Upper lobe of right lung (tissue), 1 donor: ENCODE data around the gene AIP. TPM values are rescaled to one million over a fixed set of nuclear protein-coding genes. Genes with fewer than 3 reads are reported as not detected.

Experiments used
- ATAC-seq: fragments of 200-7000 bp; cut with Tn5 transposase; one replicate; pipeline ENCODE4 v1.9.1; 2020; ENCODE audit warnings: mild to moderate bottlenecking, moderate library complexity
- DNase-seq: peaks from one replicate; pipeline ENCODE4 v3.0.0-alpha.2; 2020
- H3K27ac ChIP-seq: fragments of 200-600 bp; one replicate; pipeline ENCODE4 v1.8.0; 2022
- H3K27me3 ChIP-seq: fragments of 200-600 bp; one replicate; pipeline ENCODE4 v1.8.0; 2022; ENCODE audit warnings: mild to moderate bottlenecking
- H3K36me3 ChIP-seq: fragments of 200-600 bp; one replicate; pipeline ENCODE4 v1.8.0; 2022
- H3K4me1 ChIP-seq: fragments of 200-600 bp; one replicate; pipeline ENCODE4 v1.8.0; 2022
- H3K4me3 ChIP-seq: fragments of 200-600 bp; one replicate; pipeline ENCODE4 v1.8.0; 2022; ENCODE audit warnings: mild to moderate bottlenecking
- H3K9me3 ChIP-seq: fragments of 200-600 bp; one replicate; pipeline ENCODE4 v1.8.0; 2022
- CTCF ChIP-seq: fragments of 200-600 bp; IDR thresholded peaks from one replicate; pipeline ENCODE4 v1.8.0; 2022; ENCODE audit warnings: antibody characterized with exemption
- intact Hi-C: fragments of 100-400 bp; cut with DNase I; formaldehyde crosslinking; loops from one replicate; pipeline ENCODE4 v1.11.0; 2022
- total RNA-seq: library from RNA; stranded (reverse); fragmentation: NEBNext Ultra II Directional; extraction: Animal tissue kit (Norgen Biotek cat#: 25700); gene quantifications from one replicate; pipeline ENCODE4 v1.2.1, GENCODE V29; 2021
- donor health status: DM: no; HTN: yes; CAD: no; lungs with severe emphysema.

AIP gene
- total RNA-seq, 1 donor from 2014 or later: 87.0 TPM

GRCh38 chr11:67501854-67502253 lies 19.0 kb downstream of the AIP start:
- TF ChIP-seq CTCF: no peak
- peaks cover 9% of the 10 kb centered on the region for H3K36me3 ChIP-seq
- H3K27ac ChIP-seq: no peak overlapping the region
- H3K4me3 ChIP-seq: no peak overlapping the region
- peaks cover 23% of the 10 kb centered on the region for H3K4me1 ChIP-seq
- ATAC-seq: no peak
- DNase-seq: no peak
- H3K9me3 ChIP-seq: no peaks in the 10 kb centered on the region
- intact Hi-C loops: loop anchor here (10.0 kb wide), 1 partner anchor 97 kb away; the partner anchor contains the start of genes PPP1CA and TBC1D10C
- H3K27me3 ChIP-seq: no peaks in the 10 kb centered on the region

- TF ChIP-seq CTCF: no peak
These were observed 19.6 kb downstream of the AIP start for GRCh38 chr11:67502328-67502979.

GRCh38 chr11:67503119-67504004 lies 20.5 kb downstream of the AIP start:
- H3K27ac ChIP-seq: no peak overlapping the region
- intact Hi-C loops: loop anchor here (10.0 kb wide), 1 partner anchor 99 kb away; the partner anchor contains the start of genes PPP1CA and TBC1D10C

More at GRCh38 chr11:67502328-67502979, 19.6 kb downstream of the AIP start:
- Histone ChIP-seq H3K9me3 (no peaks in the 10 kb centered on the region), H3K27ac (no peak overlapping the region), H3K27me3 (no peaks in the 10 kb centered on the region), H3K4me1 (peaks cover 29% of the 10 kb centered on the region), H3K36me3 (peaks cover 9% of the 10 kb centered on the region), H3K4me3 (no peak overlapping the region)
- intact Hi-C loops: loop anchor here (10.0 kb wide), 1 partner anchor 98 kb away; the partner anchor contains the start of genes PPP1CA and TBC1D10C
- ATAC-seq (no peak), DNase-seq (no peak)

GRCh38 chr11:67504005-67504949 lies 21.5 kb downstream of the AIP start:
- H3K36me3 ChIP-seq: peaks cover 7% of the 10 kb centered on the region
- DNase-seq (no peak), ATAC-seq (no peak)
- H3K4me1 ChIP-seq: peaks cover 35% of the 10 kb centered on the region
- peak overlapping the region; percentile 98 for H3K27ac ChIP-seq
- intact Hi-C loops: loop anchor here (10.0 kb wide), 1 partner anchor 99 kb away; the partner anchor contains the start of genes PPP1CA and TBC1D10C
- TF ChIP-seq CTCF: no peak
- peak overlapping the region; percentile 87 for H3K4me3 ChIP-seq
- no peaks in the 10 kb centered on the region for H3K9me3 ChIP-seq
- no peaks in the 10 kb centered on the region for H3K27me3 ChIP-seq

More at GRCh38 chr11:67503119-67504004, 20.5 kb downstream of the AIP start:
- ATAC-seq: no peak
- H3K9me3 ChIP-seq: no peaks in the 10 kb centered on the region
- H3K36me3 ChIP-seq: peaks cover 7% of the 10 kb centered on the region
- H3K27me3 ChIP-seq: no peaks in the 10 kb centered on the region
- no peak for DNase-seq
- H3K4me1 ChIP-seq: peaks cover 29% of the 10 kb centered on the region
- peak overlapping the region; percentile 87 for H3K4me3 ChIP-seq
- no peak for TF ChIP-seq CTCF
